OCI-M2 (cell line): ENCODE data around the gene SH2D2A.

Experiments used
- DNase-seq: peaks from one replicate; lab custom pipeline; 2025; ENCODE audit not compliant: unreplicated experiment; lab: John Stamatoyannopoulos, UW

Gene SH2D2A

DNA sequence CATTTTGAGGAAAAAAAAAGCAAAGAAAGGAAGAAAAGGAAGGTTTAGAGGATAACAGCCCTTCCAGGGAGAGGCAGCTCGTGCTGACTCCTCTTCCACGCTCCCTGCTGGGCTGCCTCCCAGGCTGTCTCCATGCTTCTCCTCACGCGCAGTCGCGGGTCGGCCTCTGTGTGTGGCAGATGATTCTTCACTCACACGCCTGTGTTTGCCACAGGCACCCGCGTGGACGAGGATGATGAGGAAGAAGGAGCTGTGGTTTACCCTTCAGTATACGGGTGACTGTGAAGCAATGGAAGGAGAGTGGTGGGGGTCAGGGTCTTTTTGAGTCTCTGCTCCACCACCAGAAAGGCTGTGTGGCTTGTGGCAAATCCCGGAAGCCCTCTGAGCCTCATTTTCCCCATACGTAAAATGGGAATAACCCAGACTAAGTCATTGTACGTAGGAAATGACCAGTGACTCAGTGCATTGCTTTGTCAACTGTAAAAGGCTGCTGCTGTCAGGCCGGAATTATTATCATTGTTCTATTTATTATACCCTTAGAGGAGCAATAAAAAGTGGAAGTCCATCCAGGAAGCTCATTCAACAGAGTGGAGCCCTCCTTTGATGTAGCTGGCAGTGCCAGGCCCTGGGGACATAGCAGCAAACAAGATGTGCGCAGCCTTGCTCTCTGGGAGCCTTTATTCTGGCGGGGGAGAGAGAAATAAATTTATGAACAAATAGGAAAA lies 11.9 kb upstream of the SH2D2A start:
- DNase-seq = no peak

DNA sequence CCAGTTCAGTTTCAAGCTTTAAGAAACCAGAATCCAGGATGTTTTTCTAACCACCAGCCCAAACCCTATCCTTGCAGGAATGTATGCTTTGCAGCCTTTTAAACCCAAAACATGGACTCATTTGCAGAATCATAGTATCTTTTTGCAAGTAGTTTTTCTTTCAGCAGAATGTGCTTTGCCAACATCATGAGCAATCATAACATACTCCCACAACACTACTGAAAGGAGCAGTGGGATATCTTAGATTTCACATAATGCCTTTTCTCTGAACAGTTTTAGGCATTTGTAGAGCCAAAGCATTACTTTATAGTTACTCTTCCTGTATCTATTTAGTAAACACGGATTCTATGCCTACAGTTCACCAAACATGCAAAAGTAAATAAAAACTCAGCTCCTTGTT lies 10.0 kb upstream of the SH2D2A start:
- DNase-seq = no peak

DNA sequence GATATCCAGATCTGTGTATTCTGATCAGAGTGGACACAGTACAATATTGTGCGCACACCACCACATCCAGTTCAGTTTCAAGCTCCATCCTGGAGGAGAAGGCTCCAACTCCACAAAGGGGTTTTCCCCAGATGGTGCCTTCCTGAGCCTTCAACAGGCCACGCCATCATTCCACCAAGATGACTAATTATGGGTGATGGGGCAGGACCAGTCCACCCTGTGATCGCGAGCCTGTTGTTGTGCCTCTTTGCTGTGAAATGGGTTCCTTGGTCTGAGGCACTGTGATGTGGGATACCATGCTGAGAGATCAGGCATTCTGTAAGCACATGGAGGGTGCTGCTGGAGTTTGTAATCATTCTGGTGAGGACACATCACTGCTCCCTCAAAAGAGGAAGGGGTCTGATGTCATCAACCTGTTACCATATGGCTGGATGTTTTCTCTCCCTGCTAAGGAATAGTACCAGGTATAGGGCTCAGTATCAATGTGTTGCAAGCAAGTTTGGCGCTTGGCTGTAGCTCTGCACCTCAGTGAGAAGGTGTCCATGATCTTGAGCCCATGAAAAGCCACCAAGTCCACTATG lies 6.7 kb upstream of the SH2D2A start:
- no peak for DNase-seq

DNA sequence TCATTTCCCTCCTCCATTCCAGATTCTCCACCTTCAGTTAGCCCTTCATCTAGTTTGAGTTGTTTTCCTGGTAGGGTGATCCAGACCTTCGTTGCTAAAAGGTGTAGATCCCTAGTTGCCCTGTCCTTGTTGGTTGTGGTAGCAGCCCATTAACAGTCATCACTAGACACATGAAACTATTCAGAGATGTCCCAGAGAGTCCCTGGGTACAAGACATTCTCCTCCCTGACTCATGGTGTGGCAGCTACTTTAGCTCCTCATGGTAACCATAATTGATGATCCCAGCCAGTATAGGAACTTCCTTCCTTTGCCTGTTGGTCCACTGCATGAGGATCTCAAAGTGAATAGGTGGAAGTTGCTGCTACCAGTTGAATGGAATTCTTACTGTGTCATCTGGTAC lies 6.0 kb upstream of the SH2D2A start:
- DNase-seq = no peak

DNA sequence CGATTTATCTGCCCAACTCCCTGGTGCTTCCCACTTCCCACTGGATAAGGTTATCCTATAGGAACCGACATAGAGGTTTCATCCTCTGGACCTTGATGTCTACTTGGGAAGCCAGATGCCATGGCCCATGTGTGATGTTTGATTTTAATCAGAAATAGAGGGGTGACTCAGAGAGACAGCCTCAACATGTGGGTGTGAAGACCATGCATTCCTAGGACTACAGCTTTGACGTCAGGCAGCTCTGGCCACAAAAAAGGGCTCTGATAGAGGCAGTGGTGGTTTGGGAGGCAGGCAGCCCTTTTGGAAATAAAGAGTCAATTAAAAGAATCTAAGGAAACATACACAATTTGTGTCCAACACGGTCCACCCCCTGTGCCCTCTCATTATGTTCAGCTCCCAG lies 5.2 kb upstream of the SH2D2A start:
- no peak for DNase-seq

DNA sequence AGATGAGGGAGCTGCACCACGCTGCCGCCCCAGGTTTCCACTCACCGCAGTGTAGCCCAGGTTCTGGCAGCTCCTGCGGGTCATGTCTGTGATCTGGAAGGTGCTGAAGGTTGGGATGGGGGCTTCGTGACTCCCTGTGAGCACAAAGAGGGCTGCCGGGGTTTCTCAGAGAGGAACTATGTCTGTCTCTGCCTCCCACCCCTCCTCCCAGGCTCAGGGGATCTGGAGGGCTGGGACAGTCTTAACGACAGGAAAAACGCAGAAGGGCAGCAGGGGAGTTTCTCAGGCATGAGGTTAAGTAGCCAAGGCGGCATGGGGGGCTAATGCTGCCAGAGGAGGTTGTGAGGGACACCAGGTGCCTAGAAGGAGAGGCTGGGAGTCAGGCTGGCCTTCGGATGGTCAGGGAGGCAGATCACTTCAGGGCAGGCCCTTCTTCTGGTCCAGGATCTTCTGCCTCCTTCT lies 656 bp downstream of the SH2D2A start:
- DNase-seq = no peak

DNA sequence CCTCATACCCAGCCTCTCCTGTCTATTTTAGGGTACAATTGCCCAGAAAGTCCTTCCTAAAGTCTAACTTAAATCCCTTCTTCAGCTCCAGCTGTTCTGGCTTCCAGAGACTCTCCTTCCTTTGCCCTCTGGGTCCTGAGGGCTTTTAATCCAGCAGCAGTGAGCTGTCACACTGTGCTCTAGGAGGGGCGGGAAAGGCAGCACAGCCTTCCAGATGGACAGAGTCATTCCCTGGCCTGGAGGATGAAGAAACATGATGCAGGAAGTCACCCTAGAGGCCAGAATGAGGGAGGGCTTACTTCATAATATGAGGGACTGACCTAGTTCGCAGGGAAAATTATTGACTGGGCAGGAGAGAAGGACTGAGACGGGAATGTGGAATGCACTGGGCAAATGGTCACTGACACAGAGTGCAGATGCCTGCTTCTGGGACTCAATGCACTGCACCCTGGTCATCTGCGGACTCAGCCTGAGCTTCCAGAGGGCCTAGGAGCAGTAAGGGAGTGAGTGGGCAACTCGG lies 1.3 kb downstream of the SH2D2A start:
- DNase-seq = no peak

DNA sequence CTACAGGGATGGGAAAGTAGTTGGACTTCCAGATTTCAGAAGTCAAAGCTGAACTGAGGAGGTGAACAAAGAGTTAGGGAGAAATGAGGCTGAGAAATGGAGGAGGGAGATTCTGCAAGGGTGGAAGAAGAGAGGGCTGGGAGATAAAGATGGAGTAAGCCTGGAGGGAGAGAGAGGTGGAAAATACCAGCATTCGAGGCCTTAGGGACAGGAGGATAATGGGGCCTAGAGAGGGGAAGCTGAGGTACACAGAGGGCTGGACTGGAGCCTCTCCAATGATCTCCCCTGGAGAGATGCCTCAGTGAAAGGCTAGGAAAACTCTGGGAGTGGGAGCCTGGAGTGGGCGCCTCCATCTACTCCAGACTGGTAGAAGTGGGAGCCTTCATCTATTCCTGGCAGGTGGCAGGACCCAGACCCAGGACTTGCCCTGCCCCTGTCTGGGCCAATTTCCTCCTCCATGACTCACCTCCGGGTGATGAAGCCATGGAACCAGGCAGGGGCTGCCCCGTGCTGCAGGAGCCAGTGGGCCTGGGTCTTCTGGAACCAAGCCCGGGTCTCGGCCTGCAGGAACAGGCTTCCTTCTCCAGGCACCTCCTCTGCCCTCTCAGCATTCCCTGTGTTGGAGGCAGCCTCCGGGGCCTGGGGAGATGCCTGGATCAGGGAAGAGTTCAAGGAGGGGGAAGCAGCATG lies 1.9 kb downstream of the SH2D2A start:
- no peak for DNase-seq

DNA sequence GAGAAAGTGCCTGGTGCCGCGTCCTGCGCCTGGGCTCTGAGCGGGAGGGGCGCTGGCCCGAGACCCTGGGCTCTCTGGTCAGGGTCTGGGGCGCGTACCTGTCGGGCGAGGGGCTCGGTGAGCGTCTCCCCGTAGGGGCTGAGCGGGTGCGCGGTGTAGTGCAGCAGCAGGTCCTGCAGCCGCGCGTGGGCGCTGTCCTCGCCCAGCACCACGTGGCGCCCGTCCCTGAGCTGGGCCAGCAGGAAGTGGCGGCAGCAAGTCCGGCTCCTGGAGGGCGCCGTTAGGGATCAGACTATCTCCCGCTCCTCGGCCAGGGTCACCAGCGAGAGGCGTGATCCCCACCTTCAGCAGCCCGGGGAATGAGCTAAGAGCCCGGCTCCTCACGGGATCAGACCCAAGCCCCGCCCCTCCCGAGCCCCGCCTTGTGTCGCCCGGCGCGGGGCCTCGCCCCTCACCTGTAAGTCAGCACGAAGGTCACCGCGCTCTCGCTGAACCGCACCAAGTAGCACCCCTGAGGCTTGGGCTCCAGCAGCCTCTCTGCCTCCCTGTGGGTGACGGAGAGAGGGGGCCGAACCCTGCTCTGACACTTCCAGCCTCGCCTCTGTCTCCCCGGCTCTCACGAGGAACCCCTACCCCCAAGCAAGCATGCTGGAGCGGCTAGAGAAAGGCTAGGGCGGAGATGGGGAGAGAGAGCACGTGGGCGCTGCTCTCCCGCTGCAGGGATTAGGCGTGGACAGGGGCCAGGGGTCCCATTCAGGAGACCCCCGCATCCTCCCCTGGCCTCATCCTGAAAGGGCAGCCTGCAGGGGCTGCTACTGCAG lies 2.7 kb downstream of the SH2D2A start:
- no peak for DNase-seq

DNA sequence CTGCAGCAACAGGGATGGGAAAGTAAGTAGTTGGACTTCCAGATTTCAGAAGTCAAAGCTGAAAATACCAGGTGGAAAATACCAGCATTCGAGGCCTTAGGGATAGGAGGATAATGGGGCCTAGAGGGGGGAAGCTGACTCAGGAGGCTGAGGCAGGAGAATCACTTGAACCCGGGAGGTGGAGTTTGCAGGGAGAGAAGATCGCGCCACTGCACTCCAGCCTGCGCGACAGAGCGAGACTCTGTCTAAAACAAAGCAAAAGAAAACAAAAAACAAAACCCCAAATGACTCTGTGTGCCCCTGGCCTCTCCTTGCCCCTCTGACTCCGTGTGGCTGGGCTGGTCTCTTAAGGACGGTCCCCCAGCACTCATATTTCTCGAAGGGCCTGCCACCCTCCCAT lies 3.4 kb downstream of the SH2D2A start:
- no peak for DNase-seq

DNA sequence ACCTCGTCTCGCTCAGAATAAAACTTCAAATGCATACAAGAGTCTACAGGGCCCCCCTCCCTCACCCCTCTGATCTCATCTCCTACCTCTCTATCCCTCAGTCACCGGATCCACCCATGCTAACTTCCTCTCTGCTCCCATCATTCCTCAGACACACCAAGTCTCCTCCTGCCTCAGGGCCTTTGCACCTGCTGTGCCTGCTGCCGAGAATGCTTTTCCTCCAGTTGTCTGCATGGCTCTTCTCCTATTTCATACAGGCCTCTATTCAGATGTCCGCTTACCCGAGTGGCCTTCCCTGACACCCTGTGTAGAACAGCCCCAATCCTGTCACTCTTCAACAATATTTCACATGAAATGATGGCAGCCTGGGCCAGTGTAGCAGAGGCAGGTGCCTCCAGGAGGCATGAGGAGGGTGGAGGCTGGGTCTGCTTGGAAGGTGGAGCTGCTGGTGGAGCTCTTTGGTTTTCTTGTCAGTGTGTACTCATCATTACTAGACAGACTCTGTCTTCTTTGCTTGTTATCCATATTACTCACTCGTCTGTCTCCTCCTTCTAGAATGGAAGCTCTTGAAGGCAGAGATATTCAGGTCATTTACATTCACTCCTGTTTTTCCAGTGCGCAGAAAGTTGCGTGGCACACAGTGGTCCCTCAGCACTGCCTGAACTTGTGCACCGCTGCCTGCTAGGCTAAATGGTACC lies 4.2 kb downstream of the SH2D2A start:
- no peak for DNase-seq

DNA sequence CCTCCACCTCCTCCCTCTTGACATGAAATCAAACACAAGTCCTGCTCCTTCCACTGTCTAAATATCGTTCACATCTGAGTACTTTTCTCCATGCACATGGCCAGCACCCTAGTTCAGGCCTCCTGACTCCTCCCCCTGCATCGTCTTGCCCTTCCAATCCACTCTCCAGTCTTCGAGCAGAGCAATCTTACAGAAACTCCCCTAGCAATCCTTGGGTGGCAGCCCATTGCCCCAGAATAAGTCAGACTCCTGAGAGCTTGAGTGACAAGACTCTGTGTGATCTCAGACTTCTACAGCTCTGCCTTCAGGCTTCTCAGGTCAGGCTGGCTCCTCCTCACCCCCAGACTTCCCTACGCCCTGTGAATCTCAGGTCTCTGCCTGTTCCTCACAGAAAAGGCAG lies 5.5 kb downstream of the SH2D2A start:
- DNase-seq = no peak

DNA sequence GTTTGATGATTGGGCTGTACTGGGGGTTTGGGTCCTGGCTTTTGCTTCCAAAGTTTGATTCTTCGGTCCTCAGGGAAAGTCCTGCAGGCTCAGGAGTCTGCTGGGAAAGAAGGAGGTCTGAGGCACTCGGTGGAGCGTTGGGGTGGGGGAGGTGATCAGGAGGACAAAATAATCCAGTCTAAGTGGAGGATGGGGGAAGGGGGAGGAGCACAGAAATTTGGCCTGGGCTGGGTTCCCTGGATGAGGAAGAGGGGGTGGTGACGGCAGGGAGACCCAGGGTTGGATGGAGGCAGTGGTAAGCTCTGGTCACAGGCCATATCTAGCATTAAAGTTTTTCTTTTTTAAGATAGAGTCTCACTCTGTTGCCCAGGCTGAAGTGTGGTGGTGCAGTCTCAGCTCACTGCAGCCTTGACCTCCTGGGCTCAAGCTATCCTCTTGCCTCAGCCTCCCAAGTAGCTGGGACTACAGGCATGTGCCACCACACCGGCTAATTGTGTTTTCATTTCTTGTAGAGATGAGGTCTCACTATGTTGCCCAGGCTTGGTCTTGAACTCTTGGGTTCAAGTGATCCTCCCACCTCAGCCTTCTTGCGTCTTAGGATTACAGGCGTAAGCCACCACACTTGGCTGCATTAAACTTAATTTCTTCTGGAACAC lies 6.8 kb downstream of the SH2D2A start:
- DNase-seq = no peak

DNA sequence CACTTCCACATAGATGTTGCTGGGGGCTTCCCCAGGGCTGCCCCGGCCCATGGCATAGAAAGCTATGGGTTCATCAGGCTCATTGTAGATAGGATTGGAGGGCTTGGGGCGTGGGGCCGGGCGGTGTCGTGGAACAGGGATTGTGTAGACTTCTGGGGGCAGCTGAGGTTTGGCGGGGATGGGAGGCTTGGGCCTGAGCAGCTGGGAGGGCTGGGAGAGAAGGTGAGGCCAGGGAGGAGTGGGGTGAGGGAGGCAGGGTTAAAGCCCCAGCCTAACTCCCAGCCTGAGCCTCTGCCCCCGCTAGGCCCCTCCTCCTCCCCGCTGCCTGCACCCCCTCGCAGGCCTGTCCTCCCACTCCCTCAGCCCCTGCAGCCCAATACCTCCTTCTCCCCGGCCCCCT lies 7.4 kb downstream of the SH2D2A start:
- no peak for DNase-seq

DNA sequence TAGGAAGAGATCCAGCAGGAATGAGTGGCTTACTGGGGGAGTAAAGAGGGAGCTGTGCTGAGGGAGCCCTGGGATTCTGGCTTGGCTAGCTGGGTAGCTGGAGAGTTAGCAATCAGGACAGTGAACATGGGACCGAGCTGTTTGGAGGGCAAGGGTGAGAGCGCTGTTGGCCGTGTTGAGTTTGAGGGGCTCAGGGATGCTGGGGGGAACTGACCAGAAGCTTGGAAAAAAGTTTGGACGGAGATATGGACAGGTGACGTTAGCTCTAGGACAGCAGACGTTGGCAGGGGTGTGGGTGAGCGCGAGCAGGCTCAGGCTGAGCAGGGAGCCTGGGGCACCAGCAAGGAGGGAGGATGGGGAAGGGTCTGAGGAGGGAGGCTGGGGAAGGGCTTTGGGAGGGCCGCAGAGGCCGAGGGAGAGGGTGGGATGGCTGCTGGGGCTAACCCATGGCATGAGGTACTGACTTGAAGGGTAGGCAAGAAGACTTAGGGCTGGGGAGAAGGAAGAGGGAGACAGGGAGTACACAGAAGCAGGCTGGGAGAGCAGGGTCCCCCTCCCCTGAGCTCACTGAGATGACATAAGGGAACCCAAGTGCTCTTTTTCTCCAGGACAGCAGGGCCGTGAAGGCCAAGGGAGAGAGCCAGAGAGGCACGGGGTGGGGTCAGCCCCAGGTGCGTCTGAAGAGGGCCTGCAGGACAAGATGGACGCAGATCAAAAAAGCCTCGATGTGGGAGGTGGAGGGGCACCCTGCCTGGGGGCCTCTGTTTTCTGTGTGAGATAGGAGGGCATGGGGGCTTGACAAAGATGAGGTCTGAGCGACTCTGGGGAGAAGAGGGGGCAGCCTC lies 8.2 kb downstream of the SH2D2A start:
- no peak for DNase-seq

DNA sequence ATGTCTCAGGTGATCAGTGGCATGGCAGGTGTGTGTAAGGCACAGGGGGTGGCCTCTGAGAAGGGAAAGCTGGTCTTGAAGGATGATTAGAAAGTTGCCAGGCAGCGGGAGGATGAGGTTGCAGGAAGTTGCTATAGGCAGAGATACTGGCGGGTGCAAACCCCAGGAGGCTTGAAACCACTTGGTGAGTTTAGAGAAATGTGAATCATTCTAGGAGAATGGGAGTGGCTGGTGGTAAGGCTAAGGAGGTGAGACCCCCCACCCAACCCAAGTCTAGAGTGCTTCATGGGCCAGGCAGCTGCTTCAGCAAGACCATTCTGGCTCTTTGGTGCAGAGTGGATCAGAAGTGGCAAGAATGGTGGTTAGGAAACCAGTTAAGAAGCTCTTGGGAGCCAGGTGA lies 9.0 kb downstream of the SH2D2A start:
- DNase-seq = no peak

DNA sequence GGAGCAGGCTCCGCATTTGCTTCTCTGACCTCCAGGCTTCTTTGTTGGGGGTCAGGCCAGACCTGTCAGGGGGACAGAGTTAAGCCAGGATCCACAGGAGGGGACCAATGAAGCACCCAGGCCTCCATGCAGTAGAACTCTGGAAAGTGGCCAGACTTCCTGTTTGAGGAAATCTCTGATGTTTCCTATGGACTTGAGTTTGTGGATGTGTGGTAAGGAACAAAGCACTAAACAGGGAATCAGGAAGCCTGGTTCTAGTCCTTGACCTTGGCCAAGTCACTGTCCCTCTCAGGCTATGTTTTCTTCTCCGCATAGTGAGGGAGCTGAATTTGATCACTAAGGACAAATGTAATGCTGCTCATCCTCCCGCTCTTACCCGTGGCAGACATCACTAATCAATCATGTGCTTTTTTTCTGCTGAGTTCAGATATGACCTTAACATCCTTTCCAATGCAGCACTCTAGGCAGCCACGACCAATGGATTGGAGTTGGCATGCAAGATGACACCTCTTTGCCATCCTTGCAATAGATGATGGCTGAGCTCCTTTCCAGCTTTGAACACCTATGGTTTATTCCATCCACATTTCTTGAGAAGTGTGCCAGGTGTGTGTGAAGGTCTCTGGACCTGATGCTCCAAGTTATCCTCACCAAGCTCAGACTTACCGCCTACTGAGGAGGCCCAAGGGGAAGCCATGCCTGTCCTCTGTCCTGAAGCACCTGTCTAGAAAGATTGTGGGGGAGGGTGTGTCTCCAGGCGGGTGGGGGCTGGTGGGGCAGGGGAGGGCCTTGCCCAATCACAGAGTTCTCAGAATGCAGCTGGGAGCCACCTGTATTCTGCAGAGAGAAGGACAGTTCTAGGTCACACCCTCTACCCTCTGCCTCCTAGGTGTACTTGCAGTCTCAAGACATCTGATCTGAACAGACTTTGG lies 9.9 kb downstream of the SH2D2A start:
- DNase-seq = no peak

DNA sequence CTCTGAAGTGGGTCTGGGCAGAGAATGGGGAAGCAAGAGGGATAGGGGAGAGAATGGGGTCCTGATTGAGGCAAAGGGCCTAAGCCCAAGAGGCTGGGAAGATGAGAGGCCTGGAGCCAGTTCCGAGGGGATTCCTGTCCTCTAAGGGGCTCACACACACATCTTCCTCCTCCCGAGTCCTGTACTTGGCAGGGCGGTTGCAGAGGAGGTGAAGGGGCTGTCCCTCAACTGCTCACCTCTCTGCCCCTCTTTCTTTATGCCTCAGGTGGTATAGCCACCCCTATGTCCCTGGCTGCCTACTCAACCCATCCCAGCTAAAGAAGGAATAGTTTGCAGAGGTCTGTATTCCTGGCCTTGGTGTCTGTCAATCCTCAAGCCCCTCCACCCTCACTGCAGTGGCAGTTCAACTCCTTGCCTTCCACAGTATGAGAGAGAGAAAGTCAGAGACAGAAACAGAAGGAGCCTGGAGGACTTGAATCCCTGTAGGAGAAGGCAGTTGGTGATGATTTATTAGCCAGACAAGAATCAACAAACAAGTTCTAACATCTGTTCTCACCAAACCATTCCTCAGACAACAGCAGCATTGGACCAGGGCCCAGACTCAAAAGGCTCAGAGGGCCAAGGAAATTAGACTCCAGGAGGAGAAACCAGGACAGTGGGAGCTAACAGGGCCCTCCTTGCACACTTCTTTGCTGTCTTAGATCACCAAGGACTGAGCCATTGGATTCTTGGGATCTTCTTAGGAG lies 10.7 kb downstream of the SH2D2A start:
- no peak for DNase-seq
